Right lobe of liver (tissue), 6 donors: ENCODE results near the gene FMNL2. TPM values are rescaled to one million over a fixed set of nuclear protein-coding genes. Genes with fewer than 3 reads are reported as not detected.

ENCODE experiments used
- ATAC-seq, 4 donors: fragments of 200-7000 bp; cut with Tn5 transposase; one replicate each; pipeline ENCODE4 v1.9.1; 2020; ENCODE audit warnings: mild to moderate bottlenecking in 4 of 4, moderate library complexity in 4 of 4
- DNase-seq, 3 donors: peaks; one replicate each; pipeline ENCODE4 v3.0.0-alpha.2; 2020
- H3K27ac ChIP-seq, 3 donors: fragments of 200-600 bp; one replicate each; pipeline ENCODE4 v1.8.0; 2022
- H3K27me3 ChIP-seq, 2 donors: fragments of 200-600 bp; one replicate each; pipeline ENCODE4 v1.8.0; 2022
- H3K36me3 ChIP-seq, 4 donors: fragments of 200-600 bp; sonication (generic) in 1 of 4; one replicate each; pipeline versions ENCODE4 v1.5.1 to v1.8.0; 2017 to 2022; ENCODE audit warnings: control low read depth in 1 of 4
- H3K4me1 ChIP-seq, 4 donors: fragments of 200-600 bp; sonication (generic) in 1 of 4; one replicate each; pipeline versions ENCODE4 v1.5.1 to v1.8.0; 2017 to 2022; ENCODE audit warnings: control low read depth in 1 of 4
- H3K4me3 ChIP-seq, 3 donors: fragments of 200-600 bp; one replicate each; pipeline ENCODE4 v1.8.0; 2022
- H3K9me3 ChIP-seq, 4 donors: fragments of 200-600 bp; sonication (generic) in 1 of 4; one replicate each; pipeline versions ENCODE4 v1.5.1 to v1.8.0; 2017 to 2022; ENCODE audit warnings: control low read depth in 1 of 4
- POLR2A ChIP-seq: fragments of 450-650 bp; IDR thresholded peaks from one replicate; pipeline ENCODE4 v1.6.1; 2017; ENCODE audit warnings: antibody characterized with exemption, mild to moderate bottlenecking
- WGBS: methylation state at CpG from one replicate; pipeline ENCODE4 v1.1.6; 2018; ENCODE audit warnings: low coverage, low lambda C conversion rate; ENCODE audit not compliant: insufficient coverage; ENCODE audit errors: missing lambda C conversion rate; 5-methylcytosine and 5-hydroxymethylcytosine counted together
- intact Hi-C, 2 donors: fragments of 100-400 bp; cut with DNase I; formaldehyde crosslinking; loops; one replicate each; pipeline versions ENCODE4 v1.11.2 to v1.14.1; 2022
- total RNA-seq, 6 experiments: library from RNA; depleted of rRNA in 2 of 6; stranded (reverse); fragments of >200 nt in 2 of 6; fragmentation: NEBNext Ultra II Directional in 3 of 6; extraction: Animal tissue kit (Norgen Biotek cat#: 25700) in 3 of 6; gene quantifications; one replicate each; pipeline versions ENCODE4 v1.1.0 to v1.2.4, GENCODE V29; 2016 to 2023
- TF ChIP-seq, protein P1 (sequence below), 4 donors: fragments of 200-600 bp in 3 of 4; fragments of 450-650 bp in 1 of 4; IDR thresholded peaks; one replicate each; pipeline versions ENCODE4 v1.5.1 to v1.8.0; 2016 to 2022; ENCODE audit warnings: antibody characterized with exemption in 4 of 4, mild to moderate bottlenecking in 2 of 4
- donor health status: DM: no; HTN: yes; CAD: no.
- donor health status: DM: no; HTN: no; CAD: no.
- donor health status: DM: no; HTN: no; CAD: no.
- donor health status: DM: no; HTN: yes; CAD: no.
- donor health status: DM: no; HTN: yes; CAD: no.

Gene FMNL2
- total RNA-seq, 6 experiments from 2014 or later: 3.5 to 12.1 (median 7.1) TPM

DNA sequence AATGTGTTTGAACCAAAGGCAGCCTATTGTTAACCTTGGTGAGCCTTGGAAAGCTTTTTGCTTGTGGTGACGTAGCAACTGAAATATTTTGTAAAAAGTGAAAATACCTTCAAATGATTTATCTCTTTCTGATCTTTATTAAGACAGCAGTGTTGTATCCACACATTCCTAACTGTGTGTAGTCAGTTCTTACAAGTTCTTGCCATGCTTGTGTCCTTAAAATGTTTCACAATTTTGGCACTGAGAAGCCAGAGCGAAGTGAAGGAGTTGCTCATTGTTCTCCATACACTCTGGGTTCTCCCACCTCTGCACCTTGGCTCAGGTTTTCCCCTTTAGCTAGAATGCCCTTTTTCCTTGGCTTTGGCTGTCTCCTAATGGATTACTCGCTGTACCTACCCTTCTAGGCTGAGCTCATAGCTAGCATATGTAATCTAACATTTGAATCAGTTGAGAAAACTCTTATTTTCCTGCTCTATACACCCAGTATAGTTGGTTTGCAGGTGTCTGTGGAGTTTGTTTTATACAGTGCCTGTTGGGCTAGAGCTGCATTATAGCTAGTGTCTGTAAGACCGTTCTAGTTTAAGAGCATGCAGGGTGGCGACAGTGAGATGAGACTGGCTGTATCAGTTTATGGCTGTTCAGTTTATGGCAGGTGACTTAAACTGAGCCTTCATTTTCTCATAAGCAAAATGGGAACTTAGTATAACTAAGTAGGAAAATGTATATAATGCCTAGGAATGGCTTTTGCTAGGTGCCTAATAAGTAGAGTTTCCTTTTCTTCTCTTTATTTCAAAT lies 45.5 kb downstream of the FMNL2 start:
- 63% methylated on average over 5 of the region's 5 CpGs for WGBS
- no peaks in the 10 kb centered on the region for H3K4me1 ChIP-seq
- H3K27ac ChIP-seq: no peak overlapping the region
- H3K36me3 ChIP-seq: no peaks in the 10 kb centered on the region
- intact Hi-C loops: no loop called here
- no peak for DNase-seq
- ATAC-seq: no peak
- no peaks in the 10 kb centered on the region for H3K9me3 ChIP-seq
- no peaks in the 10 kb centered on the region for H3K27me3 ChIP-seq
- TF ChIP-seq, protein P1, sequence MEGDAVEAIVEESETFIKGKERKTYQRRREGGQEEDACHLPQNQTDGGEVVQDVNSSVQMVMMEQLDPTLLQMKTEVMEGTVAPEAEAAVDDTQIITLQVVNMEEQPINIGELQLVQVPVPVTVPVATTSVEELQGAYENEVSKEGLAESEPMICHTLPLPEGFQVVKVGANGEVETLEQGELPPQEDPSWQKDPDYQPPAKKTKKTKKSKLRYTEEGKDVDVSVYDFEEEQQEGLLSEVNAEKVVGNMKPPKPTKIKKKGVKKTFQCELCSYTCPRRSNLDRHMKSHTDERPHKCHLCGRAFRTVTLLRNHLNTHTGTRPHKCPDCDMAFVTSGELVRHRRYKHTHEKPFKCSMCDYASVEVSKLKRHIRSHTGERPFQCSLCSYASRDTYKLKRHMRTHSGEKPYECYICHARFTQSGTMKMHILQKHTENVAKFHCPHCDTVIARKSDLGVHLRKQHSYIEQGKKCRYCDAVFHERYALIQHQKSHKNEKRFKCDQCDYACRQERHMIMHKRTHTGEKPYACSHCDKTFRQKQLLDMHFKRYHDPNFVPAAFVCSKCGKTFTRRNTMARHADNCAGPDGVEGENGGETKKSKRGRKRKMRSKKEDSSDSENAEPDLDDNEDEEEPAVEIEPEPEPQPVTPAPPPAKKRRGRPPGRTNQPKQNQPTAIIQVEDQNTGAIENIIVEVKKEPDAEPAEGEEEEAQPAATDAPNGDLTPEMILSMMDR (IDR thresholded peaks at IDR 0.05): no peak
- no peak for TF ChIP-seq POLR2A
- no peak overlapping the region for H3K4me3 ChIP-seq

DNA sequence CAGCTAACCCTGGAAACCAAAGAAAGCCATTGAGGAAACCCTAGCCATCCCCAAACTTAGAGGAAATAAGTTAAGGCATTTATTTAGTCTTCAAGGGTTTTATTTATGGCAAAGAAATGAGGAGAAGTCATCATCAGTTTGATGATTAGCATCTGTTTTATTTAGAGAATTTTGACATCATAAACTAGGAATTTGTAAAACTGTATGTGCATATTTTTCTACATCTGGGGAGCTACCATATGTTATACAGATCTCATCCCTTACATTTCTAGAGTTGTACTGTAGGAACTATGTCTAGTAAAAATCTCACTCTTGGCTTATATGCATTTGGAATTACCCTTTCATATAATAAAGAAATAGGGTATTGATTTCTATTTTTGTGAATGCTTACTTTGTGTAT lies 48.7 kb downstream of the FMNL2 start:
- Histone ChIP-seq H3K36me3 (no peaks in the 10 kb centered on the region), H3K4me1 (no peaks in the 10 kb centered on the region), H3K27me3 (no peaks in the 10 kb centered on the region), H3K9me3 (no peaks in the 10 kb centered on the region), H3K27ac (no peak overlapping the region), H3K4me3 (no peak overlapping the region)
- DNase-seq: no peak
- ATAC-seq: no peak
- intact Hi-C loops: no loop called here
- TF ChIP-seq POLR2A: no peak
- TF ChIP-seq, protein P1 (IDR thresholded peaks at IDR 0.05): no peak

DNA sequence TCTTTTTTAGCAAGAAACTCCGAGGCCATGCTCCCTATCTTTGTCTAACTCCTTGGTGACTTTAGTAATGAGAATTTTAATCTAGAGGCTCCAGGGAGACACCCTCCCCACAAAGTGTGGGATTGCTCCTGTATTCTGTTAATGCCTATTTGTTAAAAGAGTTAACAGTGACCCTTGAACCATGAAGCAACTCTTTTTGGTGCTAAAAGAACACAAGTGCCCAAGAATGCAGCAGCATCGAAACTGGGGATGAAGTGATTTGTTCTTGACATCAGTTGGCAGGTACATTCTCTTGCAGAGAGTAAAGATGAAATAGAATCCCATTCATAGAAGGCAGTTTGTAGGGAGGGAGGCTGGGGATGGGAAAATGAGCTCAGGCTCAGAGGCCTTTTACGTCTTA lies 50.0 kb downstream of the FMNL2 start:
- no peaks in the 10 kb centered on the region for H3K9me3 ChIP-seq
- WGBS: 50% methylated on average over 3 of the region's 3 CpGs
- no peak overlapping the region for H3K4me3 ChIP-seq
- intact Hi-C loops: no loop called here
- H3K36me3 ChIP-seq: no peaks in the 10 kb centered on the region
- no peaks in the 10 kb centered on the region for H3K4me1 ChIP-seq
- no peak overlapping the region for H3K27ac ChIP-seq
- TF ChIP-seq, protein P1 (IDR thresholded peaks at IDR 0.05): no peak
- TF ChIP-seq POLR2A: no peak
- no peaks in the 10 kb centered on the region for H3K27me3 ChIP-seq
- ATAC-seq (peak in 2 of 4 donors; percentile 36 to 58), DNase-seq (no peak)

DNA sequence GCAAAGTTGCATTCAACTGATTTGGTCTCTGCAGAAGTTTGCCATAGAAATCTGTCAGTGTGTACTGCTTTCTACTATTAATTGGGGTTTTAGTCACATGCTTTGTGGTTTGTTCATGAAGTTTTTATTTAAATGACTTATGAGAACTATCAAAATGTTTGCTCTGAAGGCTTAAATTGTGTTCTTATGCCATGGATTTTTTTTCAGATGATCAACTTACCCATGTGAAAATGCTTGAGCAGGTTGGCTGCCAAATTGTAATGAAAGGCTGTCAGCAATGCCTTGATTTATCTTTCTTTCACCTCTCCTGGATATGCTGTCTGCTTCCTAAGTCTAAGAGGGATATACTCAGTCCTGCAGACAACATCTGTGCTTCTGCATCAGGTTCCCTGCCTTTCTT lies 50.7 kb downstream of the FMNL2 start:
- TF ChIP-seq, protein P1 (IDR thresholded peaks at IDR 0.05): no peak
- no peak for TF ChIP-seq POLR2A
- no peaks in the 10 kb centered on the region for H3K9me3 ChIP-seq
- ATAC-seq: no peak
- no peaks in the 10 kb centered on the region for H3K36me3 ChIP-seq
- DNase-seq: no peak
- no peak overlapping the region for H3K27ac ChIP-seq
- H3K4me3 ChIP-seq: no peak overlapping the region
- H3K4me1 ChIP-seq: no peaks in the 10 kb centered on the region
- H3K27me3 ChIP-seq: no peaks in the 10 kb centered on the region
- intact Hi-C loops: no loop called here

DNA sequence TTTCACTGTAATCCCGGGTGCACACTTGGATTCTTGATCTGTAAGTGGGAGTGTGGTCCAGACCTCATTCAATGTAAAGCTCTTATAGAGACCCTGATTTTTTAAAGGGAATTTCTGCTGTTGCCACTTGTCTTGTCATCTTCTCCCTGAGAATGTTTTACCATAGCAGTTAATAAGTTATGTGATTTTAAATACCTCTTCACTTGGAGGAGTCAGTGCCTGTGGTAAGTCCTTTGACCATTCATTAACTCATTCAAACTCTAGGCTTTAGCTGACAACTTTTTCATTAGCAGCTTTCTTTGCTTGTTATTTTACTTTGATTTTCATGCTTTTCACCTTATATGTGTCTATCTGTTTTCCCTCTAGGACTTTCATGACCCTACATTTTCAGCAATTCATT lies 51.3 kb downstream of the FMNL2 start:
- TF ChIP-seq POLR2A: no peak
- TF ChIP-seq, protein P1 (IDR thresholded peaks at IDR 0.05): no peak
- WGBS: 60% methylated on average over 1 of the region's 1 CpG
- Histone ChIP-seq H3K4me3 (no peak overlapping the region), H3K4me1 (no peaks in the 10 kb centered on the region), H3K36me3 (no peaks in the 10 kb centered on the region), H3K27ac (no peak overlapping the region), H3K27me3 (no peaks in the 10 kb centered on the region), H3K9me3 (no peaks in the 10 kb centered on the region)
- no peak for ATAC-seq
- intact Hi-C loops: no loop called here
- DNase-seq: no peak
